HPDE6-E6E7 (cell line): ENCODE results near the gene LRRC32.

Source experiments
- DNase-seq: peaks from one replicate; pipeline ENCODE4 v3.0.0; 2011; ENCODE audit warnings: missing footprints; ENCODE audit errors: extremely low spot score

Gene LRRC32

GRCh38 chr11:76699451-76700091, 29.0 kb upstream of the LRRC32 start:
- no peak for DNase-seq

- DNase-seq, result no peak
Observed at GRCh38 chr11:76698321-76699043, 27.9 kb upstream of the LRRC32 start.

GRCh38 chr11:76696756-76697155, 26.2 kb upstream of the LRRC32 start:
- DNase-seq, result no peak

GRCh38 chr11:76695771-76696170, 25.2 kb upstream of the LRRC32 start:
- no peak for DNase-seq

GRCh38 chr11:76695133-76695532, 24.6 kb upstream of the LRRC32 start:
- no peak for DNase-seq

GRCh38 chr11:76694664-76695063, 24.1 kb upstream of the LRRC32 start:
- DNase-seq, result no peak

GRCh38 chr11:76693806-76694205, 23.3 kb upstream of the LRRC32 start:
- DNase-seq, result no peak

GRCh38 chr11:76692956-76693355, 22.4 kb upstream of the LRRC32 start:
- DNase-seq, result no peak

- no peak for DNase-seq
Observed at GRCh38 chr11:76691655-76692054, 21.1 kb upstream of the LRRC32 start.

GRCh38 chr11:76690736-76691135, 20.2 kb upstream of the LRRC32 start:
- DNase-seq, result no peak

GRCh38 chr11:76689313-76690260, 19.0 kb upstream of the LRRC32 start:
- DNase-seq, result no peak

- no peak for DNase-seq
Observed at GRCh38 chr11:76688146-76688545, 17.6 kb upstream of the LRRC32 start.

- DNase-seq, result no peak
Observed at GRCh38 chr11:76686261-76687079, 15.9 kb upstream of the LRRC32 start.

- no peak for DNase-seq
Observed at GRCh38 chr11:76685831-76686230, 15.3 kb upstream of the LRRC32 start.

- DNase-seq, result no peak
Observed at GRCh38 chr11:76685237-76685636, 14.7 kb upstream of the LRRC32 start.

GRCh38 chr11:76684516-76684915, 14.0 kb upstream of the LRRC32 start:
- DNase-seq, result no peak

GRCh38 chr11:76683161-76684095, 12.9 kb upstream of the LRRC32 start:
- no peak for DNase-seq

GRCh38 chr11:76682684-76683083, 12.1 kb upstream of the LRRC32 start:
- no peak for DNase-seq

GRCh38 chr11:76682106-76682505, 11.6 kb upstream of the LRRC32 start:
- no peak for DNase-seq
